H1 (cell line): ENCODE measurements around the gene OR10AD1. TPM values are rescaled to one million over a fixed set of nuclear protein-coding genes. Genes with fewer than 3 reads are reported as not detected.

Experiments used
- CTCF ChIA-PET: fragments of 300-600 bp; sonication (Branson Sonifier 250); formaldehyde crosslinking; loops from one replicate; lab custom pipeline; 2021; ENCODE audit not compliant: partially characterized antibody; lab: Charles Lee
- POLR2A ChIA-PET: fragments of 300-600 bp; sonication (Branson Sonifier 250); formaldehyde crosslinking; loops from one replicate; lab custom pipeline; 2021; ENCODE audit warnings: inconsistent platforms; ENCODE audit not compliant: partially characterized antibody; lab: Charles Lee
- DNase-seq, 2 experiments: peaks; one replicate each; pipeline versions ENCODE4 v3.0.0 to v3.0.0-alpha.2; 2010 to 2022; ENCODE audit warnings: low spot score in 2 of 2, low read depth in 1 of 2, mixed read lengths in 1 of 2
- FAIRE-seq: peaks from 2 replicates; lab custom pipeline; 2011; peaks lifted over from hg19 to GRCh38; lab: Jason Lieb, UNC
- H2AFZ ChIP-seq: 2 replicates; pipeline ENCODE4 v1.8.1; 2012; ENCODE audit warnings: low read length, inconsistent platforms
- H2AK5ac ChIP-seq: 2 replicates; pipeline ENCODE4 v1.6.1; 2013; ENCODE audit warnings: low read depth, low read length
- H2BK120ac ChIP-seq: replicated peaks from 2 replicates; pipeline ENCODE3; 2013; ENCODE audit warnings: low read depth, low read length, inconsistent platforms
- H2BK12ac ChIP-seq: 2 replicates; pipeline ENCODE4 v1.6.1; 2013; ENCODE audit warnings: low read depth, low read length
- H2BK15ac ChIP-seq: 2 replicates; pipeline ENCODE4 v1.6.1; 2013; ENCODE audit warnings: low read length
- H2BK20ac ChIP-seq: 2 replicates; pipeline ENCODE4 v1.6.1; 2013; ENCODE audit warnings: low read length
- H2BK5ac ChIP-seq: 2 replicates; pipeline ENCODE4 v1.6.1; 2013; ENCODE audit warnings: low read depth, low read length
- H3K14ac ChIP-seq: 2 replicates; pipeline ENCODE4 v1.6.1; 2013; ENCODE audit warnings: inconsistent platforms; ENCODE audit not compliant: insufficient read length
- H3K18ac ChIP-seq: 2 replicates; pipeline ENCODE4 v1.6.1; 2013; ENCODE audit warnings: low read length; ENCODE audit errors: extremely low read depth
- H3K23ac ChIP-seq: 2 replicates; pipeline ENCODE4 v1.6.1; 2013; ENCODE audit warnings: inconsistent platforms; ENCODE audit not compliant: insufficient read length
- H3K23me2 ChIP-seq: 2 replicates; pipeline ENCODE4 v1.6.1; 2013; ENCODE audit warnings: low read depth, low read length
- H3K27ac ChIP-seq: 2 replicates; pipeline ENCODE4 v1.6.1; 2011; ENCODE audit warnings: low read depth, low read length, inconsistent platforms
- H3K27me3 ChIP-seq, 4 experiments: replicated peaks in 1 of 4; 1 replicate in 1 of 4; 2 replicates in 3 of 4; pipeline versions ENCODE4 v1.6.1 to v1.8.1; 2011 to 2013; ENCODE audit warnings: low read length in 3 of 4, mild to moderate bottlenecking in 3 of 4, inconsistent platforms in 2 of 4, mixed read lengths in 2 of 4, moderate library complexity in 1 of 4; ENCODE audit not compliant: control insufficient read depth in 3 of 4, insufficient read depth in 3 of 4; ENCODE audit errors: extremely low read depth in 1 of 4
- H3K36me3 ChIP-seq, 4 experiments: 2 replicates each; pipeline versions ENCODE4 v1.6.1 to v1.8.1; 2011 to 2013; ENCODE audit warnings: mild to moderate bottlenecking in 4 of 4, low read length in 3 of 4, moderate library complexity in 2 of 4, control low read depth in 1 of 4, inconsistent platforms in 1 of 4; ENCODE audit not compliant: insufficient read depth in 4 of 4, control insufficient read depth in 2 of 4
- H3K4ac ChIP-seq: replicated peaks from 2 replicates; pipeline ENCODE3; 2013; ENCODE audit warnings: low read length, low read depth, mixed read lengths, inconsistent platforms; ENCODE audit not compliant: insufficient read length
- H3K4me1 ChIP-seq, 4 experiments: replicated peaks in 1 of 4; 1 replicate in 1 of 4; 2 replicates in 3 of 4; pipeline versions ENCODE4 v1.6.1 to v1.8.1; 2011 to 2013; ENCODE audit warnings: low read length in 3 of 4, inconsistent platforms in 2 of 4, mixed read lengths in 1 of 4; ENCODE audit not compliant: insufficient read depth in 4 of 4, control insufficient read depth in 3 of 4
- H3K4me2 ChIP-seq, 2 experiments: 2 replicates each; pipeline versions ENCODE4 v1.6.1 to v1.8.1; 2011 to 2013; ENCODE audit warnings: low read depth in 2 of 2, low read length in 2 of 2, control low read depth in 1 of 2, inconsistent platforms in 1 of 2, mild to moderate bottlenecking in 1 of 2; ENCODE audit not compliant: insufficient read depth in 1 of 2
- H3K4me3 ChIP-seq, 4 experiments: fragments of 200-600, 300-600 bp in 1 of 4; sonication (generic), shearing (Covaris generic), sonication (Bioruptor Twin) in 1 of 4; 2 replicates each; pipeline versions ENCODE4 v1.5.1 to v1.8.1; 2011 to 2016; ENCODE audit warnings: low read length in 4 of 4, low read depth in 3 of 4, control low read depth in 2 of 4, inconsistent platforms in 2 of 4, mild to moderate bottlenecking in 2 of 4, mixed read lengths in 1 of 4, moderate library complexity in 1 of 4; ENCODE audit not compliant: insufficient read depth in 2 of 4; ENCODE audit errors: extremely low read depth in 1 of 4
- H3K56ac ChIP-seq: replicated peaks from 2 replicates; pipeline ENCODE3; 2013; ENCODE audit warnings: low read depth, mild to moderate bottlenecking, mixed read lengths, low read length, inconsistent platforms; ENCODE audit not compliant: insufficient read length
- H3K79me1 ChIP-seq: 2 replicates; pipeline ENCODE4 v1.6.1; 2013; ENCODE audit warnings: low read depth, low read length, control low read depth
- H3K79me2 ChIP-seq, 2 experiments: 2 replicates each; pipeline versions ENCODE4 v1.6.1 to v1.8.1; 2012 to 2013; ENCODE audit warnings: low read length in 2 of 2, mild to moderate bottlenecking in 2 of 2, inconsistent platforms in 1 of 2; ENCODE audit not compliant: insufficient read depth in 2 of 2, control insufficient read depth in 1 of 2
- H3K9ac ChIP-seq, 4 experiments: replicated peaks in 1 of 4; 1 replicate in 1 of 4; 2 replicates in 3 of 4; pipeline versions ENCODE4 v1.6.1 to v1.8.1; 2011 to 2013; ENCODE audit warnings: low read depth in 3 of 4, low read length in 3 of 4, control low read depth in 2 of 4, mild to moderate bottlenecking in 2 of 4, moderate library complexity in 2 of 4, inconsistent platforms in 1 of 4; ENCODE audit errors: extremely low read depth in 1 of 4
- H3K9me3 ChIP-seq, 2 experiments: 2 replicates each; pipeline versions ENCODE4 v1.6.1 to v1.8.1; 2012 to 2013; ENCODE audit warnings: mild to moderate bottlenecking in 2 of 2, moderate library complexity in 2 of 2, control low read depth in 1 of 2, inconsistent platforms in 1 of 2, low read depth in 1 of 2, low read length in 1 of 2, mixed read lengths in 1 of 2; ENCODE audit not compliant: insufficient read depth in 2 of 2
- H4K20me1 ChIP-seq, 2 experiments: replicated peaks in 1 of 2; 2 replicates each; pipeline versions ENCODE3 to v1.8.1; 2011 to 2013; ENCODE audit warnings: inconsistent platforms in 2 of 2, low read length in 2 of 2, mild to moderate bottlenecking in 1 of 2; ENCODE audit not compliant: insufficient read depth in 2 of 2, control insufficient read depth in 1 of 2
- H4K5ac ChIP-seq: 2 replicates; pipeline ENCODE4 v1.6.1; 2013; ENCODE audit warnings: low read length, low read depth, mixed read lengths, inconsistent platforms; ENCODE audit not compliant: insufficient read length
- H4K8ac ChIP-seq: 2 replicates; pipeline ENCODE4 v1.8.0; 2013; ENCODE audit warnings: mild to moderate bottlenecking, moderate library complexity, low read length, inconsistent platforms; ENCODE audit not compliant: insufficient read depth; ENCODE audit errors: extremely low read depth
- H4K91ac ChIP-seq: replicated peaks from 2 replicates; pipeline ENCODE3; 2013; ENCODE audit warnings: low read length, mixed read lengths, inconsistent platforms; ENCODE audit not compliant: insufficient read length
- BACH1 ChIP-seq: IDR thresholded peaks from 2 replicates; pipeline ENCODE4 v1.6.1; 2012; ENCODE audit warnings: low read length, improper control_type of control experiment
- BCL11A ChIP-seq, 2 experiments: IDR thresholded peaks; one replicate each; pipeline ENCODE4 v1.6.1; 2011; ENCODE audit warnings: low read depth in 2 of 2, low read length in 2 of 2, mild to moderate bottlenecking in 2 of 2
- BRCA1 ChIP-seq: IDR thresholded peaks from 2 replicates; pipeline ENCODE4 v1.6.1; 2012; ENCODE audit warnings: low read depth, low read length, improper control_type of control experiment
- CBX8 ChIP-seq: fragments of 300-800, 300-1000 bp; sonication (generic); IDR thresholded peaks from 2 replicates; pipeline ENCODE4 v1.7.1; 2016; ENCODE audit warnings: low read depth, low read length, borderline replicate concordance
- CTBP2 ChIP-seq: IDR thresholded peaks from 2 replicates; pipeline ENCODE4 v1.7.0; 2011; ENCODE audit warnings: borderline replicate concordance, mild to moderate bottlenecking, moderate library complexity, mixed read lengths, low read length; ENCODE audit not compliant: insufficient read depth, insufficient read length
- EP300 ChIP-seq, 2 experiments: IDR thresholded peaks; 1 replicate in 1 of 2; 2 replicates in 1 of 2; pipeline ENCODE4 v1.6.1; 2011 to 2012; ENCODE audit warnings: low read depth in 2 of 2, low read length in 2 of 2, mild to moderate bottlenecking in 2 of 2, borderline replicate concordance in 1 of 2, inconsistent platforms in 1 of 2, moderate library complexity in 1 of 2
- EZH2 ChIP-seq: fragments of 200-600 bp; sonication (generic); IDR thresholded peaks from 2 replicates; pipeline ENCODE4 v1.7.1; 2012; ENCODE audit warnings: low read depth, mild to moderate bottlenecking, moderate library complexity, low read length, inconsistent platforms; ENCODE audit not compliant: severe bottlenecking
- GTF2F1 ChIP-seq: IDR thresholded peaks from 2 replicates; pipeline ENCODE4 v1.6.1; 2012; ENCODE audit warnings: low read depth, low read length, improper control_type of control experiment, borderline replicate concordance
- HDAC6 ChIP-seq: IDR thresholded peaks from one replicate; pipeline ENCODE4 v1.7.1; 2012; ENCODE audit warnings: low read depth, mild to moderate bottlenecking, inconsistent platforms, low read length, moderate library complexity
- KDM5A ChIP-seq: fragments of 200-600 bp; IDR thresholded peaks from 2 replicates; pipeline ENCODE4 v1.7.1; 2012; ENCODE audit warnings: mild to moderate bottlenecking, low read length, inconsistent platforms, mixed read lengths
- NRF1 ChIP-seq: IDR thresholded peaks from 2 replicates; pipeline ENCODE4 v1.6.1; 2011; ENCODE audit warnings: mild to moderate bottlenecking, low read depth, low read length, improper control_type of control experiment
- RXRA ChIP-seq: IDR thresholded peaks from 2 replicates; pipeline ENCODE4 v1.6.1; 2011; ENCODE audit warnings: low read depth, mild to moderate bottlenecking, low read length, moderate library complexity; ENCODE audit not compliant: insufficient read depth
- WGBS, 2 experiments: shearing (Covaris generic) in 1 of 2; methylation state at CpG; one replicate each; pipeline versions ENCODE4 v1.1.6 to v1.1.7; 2013 to 2015; ENCODE audit warnings: low lambda C conversion rate in 2 of 2, mixed read lengths in 2 of 2, inconsistent platforms in 1 of 2, low coverage in 1 of 2, missing lambda C conversion rate in 1 of 2; ENCODE audit not compliant: insufficient replicate concordance in 2 of 2, insufficient coverage in 1 of 2, insufficient read length in 1 of 2; ENCODE audit errors: extremely low coverage in 1 of 2, missing lambda C conversion rate in 1 of 2; 5-methylcytosine and 5-hydroxymethylcytosine counted together
- polyA plus RNA-seq, 7 experiments: library from polyadenylated mRNA; depleted of rRNA in 3 of 7; stranded (reverse) in 5 of 7; unstranded in 2 of 7; fragments of >200 nt in 5 of 7; fragments of 200-250 nt in 2 of 7; gene quantifications; 1 replicate in 5 of 7; 2 replicates in 1 of 7; 4 replicates in 1 of 7; pipeline versions ENCODE4 v1.2.1 to v1.2.3, GENCODE V29; 2011 to 2013; ENCODE audit warnings: missing spikeins in 2 of 7, mixed read lengths in 2 of 7
- total RNA-seq: library from RNA; stranded (reverse); fragmentation: NEBNext Ultra II Directional; extraction: Animal tissue kit (Norgen Biotek cat#: 25700); gene quantifications from 2 replicates; pipeline ENCODE4 v1.2.1, GENCODE V29; 2021
- TF ChIP-seq, protein P1 (sequence below): IDR thresholded peaks from 2 replicates; pipeline ENCODE4 v1.6.1; 2011; ENCODE audit warnings: low read depth, mild to moderate bottlenecking, low read length; ENCODE audit not compliant: insufficient read depth

OR10AD1 gene
- total and polyA plus RNA-seq, 2 of the 8 experiments (the other 6 are each of a cell fraction or from before 2014, with no cell fraction given), result not detected

- POLR2A ChIA-PET, result interaction anchor here (1.7 kb wide), 1 partner anchor 10 kb away, joined by 4 read pairs; no protein-coding TSS in a partner anchor
- Histone ChIP-seq H2BK15ac (no peak overlapping the region), H3K14ac (no peak overlapping the region), H2BK20ac (no peak overlapping the region), H2AFZ (no peak overlapping the region), H3K27me3 (peaks cover 5 to 23% (median 23%) of the 10 kb centered on the region in 4 experiments), H3K56ac (no peak overlapping the region), H3K27ac (no peak overlapping the region), H3K9me3 (peaks cover 5 to 9% of the 10 kb centered on the region in 2 experiments; a peak in 3 of 4 replicates), H3K4me3 (no peak overlapping the region), H2BK12ac (no peak overlapping the region), H2BK5ac (no peak overlapping the region), H2BK120ac (no peak overlapping the region), H3K4ac (no peak overlapping the region), H3K36me3 (no peaks in the 10 kb centered on the region; a peak in 1 of 8 replicates), H3K79me1 (no peaks in the 10 kb centered on the region), H3K4me2 (no peak overlapping the region), H4K8ac (no peak overlapping the region), H2AK5ac (no peak overlapping the region), H4K5ac (no peak overlapping the region), H3K18ac (no peak overlapping the region), H3K23me2 (peaks cover 12% of the 10 kb centered on the region), H4K20me1 (no peaks in the 10 kb centered on the region), H3K9ac (no peak overlapping the region), H4K91ac (no peak overlapping the region), H3K4me1 (peaks cover 0 to 2% (median 2%) of the 10 kb centered on the region in 4 experiments; a peak in 2 of 7 replicates), H3K79me2 (no peaks in the 10 kb centered on the region), H3K23ac (no peak overlapping the region)
- 87% methylated on average over 3 of the region's 3 CpGs; no CpG with 5 or more reads in 1 of the 2 experiments for WGBS, 2 experiments
- CTCF ChIA-PET, result interaction anchor here (0.6 to 6.0 kb wide), 5 partner anchors 10 to 297 kb away, joined by 3 to 63 read pairs (median 3); partner anchors contain the start of gene VDR
- DNase-seq (no peak), FAIRE-seq (no peak)
- no peak for TF ChIP-seq EZH2
- TF ChIP-seq NRF1, result no peak
- TF ChIP-seq CBX8, result no peak
- TF ChIP-seq EP300 (IDR thresholded peaks at IDR 0.05; ENCODE audit: borderline replicate concordance in 1 of 2, low read depth in 2 of 2, low read length in 2 of 2), result no peak
- TF ChIP-seq CTBP2, result no peak
- TF ChIP-seq HDAC6, result no peak
- TF ChIP-seq BACH1, result no peak
- no peak for TF ChIP-seq GTF2F1
- no peak for TF ChIP-seq KDM5A
- TF ChIP-seq BCL11A (IDR thresholded peaks at IDR 0.05; ENCODE audit: low read depth in 2 of 2, low read length in 2 of 2), result no peak
- no peak for TF ChIP-seq BRCA1
- TF ChIP-seq RXRA, result no peak
- TF ChIP-seq, protein P1, sequence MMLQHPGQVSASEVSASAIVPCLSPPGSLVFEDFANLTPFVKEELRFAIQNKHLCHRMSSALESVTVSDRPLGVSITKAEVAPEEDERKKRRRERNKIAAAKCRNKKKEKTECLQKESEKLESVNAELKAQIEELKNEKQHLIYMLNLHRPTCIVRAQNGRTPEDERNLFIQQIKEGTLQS, result no peak
Measured at GRCh38 chr12:48201516-48201915, 1.6 kb downstream of the OR10AD1 start.
